SIG-M5 treated with dmso at 0.1 percent for 504 hours (cell line): ENCODE results near the gene ZPR1.

Experiments used
- DNase-seq: peaks from one replicate; lab custom pipeline; 2025; ENCODE audit not compliant: unreplicated experiment; lab: John Stamatoyannopoulos, UW

ZPR1 gene

GRCh38 chr11:116792869-116793771 lies 5.3 kb upstream of the ZPR1 start:
- DNase-seq, result no peak

- no peak for DNase-seq
Measured at GRCh38 chr11:116792144-116792868, 4.5 kb upstream of the ZPR1 start.

- DNase-seq, result no peak
Measured at GRCh38 chr11:116791813-116792143, 4.0 kb upstream of the ZPR1 start, which contains the start of gene APOA5. APOA5 (minus strand) TSS chr11:116791879; CDS start chr11:116791860, 19 bp downstream.

GRCh38 chr11:116791002-116791812 lies 3.4 kb upstream of the ZPR1 start:
- DNase-seq, result peak; percentile 16

GRCh38 chr11:116790167-116791001 lies 2.6 kb upstream of the ZPR1 start:
- DNase-seq, result no peak

- no peak for DNase-seq
Measured at GRCh38 chr11:116788975-116789374, 1.2 kb upstream of the ZPR1 start.

- DNase-seq, result no peak
Measured at GRCh38 chr11:116788534-116788933, 711 bp upstream of the ZPR1 start.

- DNase-seq, result no peak
Measured at GRCh38 chr11:116787436-116787785, 412 bp downstream of the ZPR1 start.

GRCh38 chr11:116786966-116787365 lies 857 bp downstream of the ZPR1 start:
- no peak for DNase-seq

GRCh38 chr11:116786326-116786725 lies 1.5 kb downstream of the ZPR1 start:
- no peak for DNase-seq

GRCh38 chr11:116782728-116783127 lies 5.1 kb downstream of the ZPR1 start:
- no peak for DNase-seq

- DNase-seq, result no peak
Measured at GRCh38 chr11:116778556-116778955, 9.3 kb downstream of the ZPR1 start.

- no peak for DNase-seq
Measured at GRCh38 chr11:116777056-116777455, 10.8 kb downstream of the ZPR1 start.

- DNase-seq, result no peak
Measured at GRCh38 chr11:116776522-116776984, 11.3 kb downstream of the ZPR1 start.

- DNase-seq, result no peak
Measured at GRCh38 chr11:116775975-116776374, 11.8 kb downstream of the ZPR1 start.

GRCh38 chr11:116774661-116775060 lies 13.2 kb downstream of the ZPR1 start:
- DNase-seq, result no peak

GRCh38 chr11:116773203-116774097 lies 14.4 kb downstream of the ZPR1 start:
- peak; percentile 75 for DNase-seq

- peak; percentile 75 for DNase-seq
Measured at GRCh38 chr11:116772443-116773202, 15.2 kb downstream of the ZPR1 start, which contains the start of gene BUD13. BUD13 (minus strand) TSS chr11:116772987; CDS start chr11:116772964, 23 bp downstream.

- DNase-seq, result no peak
Measured at GRCh38 chr11:116771935-116772334, 15.9 kb downstream of the ZPR1 start.
